ENCODE measurements around the gene PDE4D. TPM values are rescaled to one million over a fixed set of nuclear protein-coding genes. Genes with fewer than 3 reads are reported as not detected.

The PDE4D gene
- total RNA-seq, 4 donors from 2014 or later, result 14.7 to 36.3 (median 24.7) TPM

DNA sequence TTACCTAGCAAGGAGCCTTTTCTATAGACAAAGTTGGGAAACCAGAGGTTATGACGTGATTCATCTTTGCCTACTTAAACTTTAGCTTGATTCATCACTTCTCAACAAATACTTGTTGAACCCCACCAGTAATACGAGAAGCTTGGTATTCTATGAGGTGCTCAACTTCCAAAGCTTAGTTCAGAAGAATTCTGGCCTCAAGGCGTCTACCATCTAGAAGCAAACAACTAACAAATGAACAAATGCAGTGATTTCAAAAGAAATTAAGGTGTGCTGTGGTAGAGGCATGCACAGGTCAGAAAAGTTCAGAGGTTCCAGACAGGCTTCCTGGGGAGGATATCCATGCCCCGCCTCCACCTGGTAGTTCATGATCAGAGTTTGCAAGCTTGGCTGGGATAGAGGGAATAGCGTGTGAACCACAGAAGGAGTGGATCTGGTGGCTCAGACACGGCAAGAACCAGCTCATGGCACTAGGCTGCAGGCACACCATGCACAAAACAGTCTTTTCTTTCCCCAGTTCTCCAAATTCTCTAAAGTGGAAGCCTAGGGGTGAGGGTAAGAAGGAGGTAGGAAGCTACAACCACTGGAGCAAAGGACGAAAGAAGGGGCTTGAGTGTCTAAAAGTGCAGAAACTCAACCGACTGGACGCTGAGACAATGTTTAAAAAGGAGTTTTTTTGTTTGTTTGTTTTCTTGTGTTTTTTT lies 837.6 kb downstream of the PDE4D start:
- H3K27ac ChIP-seq, result no peak overlapping the region
- TF ChIP-seq CTCF (IDR thresholded peaks at IDR 0.05) (no peak), POLR2A (IDR thresholded peaks at IDR 0.05) (no peak)
- intact Hi-C loops (cut with DNase I), result loop anchor here (10.0 kb wide), 1 partner anchor 119 kb away; no protein-coding TSS in a partner anchor
- no peaks in the 10 kb centered on the region for H3K36me3 ChIP-seq
- DNase-seq, result no peak
- no peaks in the 10 kb centered on the region for H3K4me1 ChIP-seq
- no peaks in the 10 kb centered on the region for H3K9me3 ChIP-seq
- WGBS, 2 donors, result 90 to 94% methylated on average over 9 of the region's 9 CpGs
- H3K4me3 ChIP-seq (replicated peaks in 1 of 3), result no peak overlapping the region
- no peaks in the 10 kb centered on the region for H3K27me3 ChIP-seq

DNA sequence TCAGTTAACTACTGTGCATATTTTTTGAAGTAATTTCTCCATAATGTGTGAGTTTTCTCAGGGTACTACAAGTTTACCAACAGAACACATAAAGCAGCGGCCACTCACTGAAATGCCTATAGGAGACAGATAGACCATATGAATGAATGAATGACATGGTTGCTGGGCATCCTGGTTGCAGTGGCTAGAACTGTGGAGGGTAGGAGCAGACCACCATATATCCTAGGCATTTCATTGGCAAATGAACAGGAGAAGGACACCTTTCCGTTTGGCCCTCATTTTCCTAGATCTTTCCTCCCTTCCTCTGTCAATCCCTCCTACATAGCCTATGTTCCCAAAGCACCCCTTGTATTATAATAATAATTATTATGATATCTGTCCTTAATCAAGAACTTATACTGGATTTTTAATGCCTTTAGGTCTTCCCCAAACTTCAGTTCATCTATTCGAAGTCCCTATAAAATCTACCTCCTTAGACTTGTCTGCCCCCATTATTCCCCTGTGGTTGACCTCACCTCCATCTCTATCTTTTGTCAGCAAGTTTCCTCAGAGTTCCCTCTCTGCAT lies 838.5 kb downstream of the PDE4D start:
- intact Hi-C loops (cut with DNase I), result loop anchor here (10.0 kb wide), 1 partner anchor 120 kb away; no protein-coding TSS in a partner anchor
- no peak overlapping the region for H3K4me3 ChIP-seq (replicated peaks in 1 of 3)
- no peaks in the 10 kb centered on the region for H3K9me3 ChIP-seq
- no peak for DNase-seq
- no peaks in the 10 kb centered on the region for H3K27me3 ChIP-seq
- 94 to 98% methylated on average over 3 of the region's 3 CpGs for WGBS, 2 donors
- H3K27ac ChIP-seq, result no peak overlapping the region
- no peaks in the 10 kb centered on the region for H3K4me1 ChIP-seq
- no peak for TF ChIP-seq POLR2A (IDR thresholded peaks at IDR 0.05)
- TF ChIP-seq CTCF (IDR thresholded peaks at IDR 0.05), result no peak
- no peaks in the 10 kb centered on the region for H3K36me3 ChIP-seq

DNA sequence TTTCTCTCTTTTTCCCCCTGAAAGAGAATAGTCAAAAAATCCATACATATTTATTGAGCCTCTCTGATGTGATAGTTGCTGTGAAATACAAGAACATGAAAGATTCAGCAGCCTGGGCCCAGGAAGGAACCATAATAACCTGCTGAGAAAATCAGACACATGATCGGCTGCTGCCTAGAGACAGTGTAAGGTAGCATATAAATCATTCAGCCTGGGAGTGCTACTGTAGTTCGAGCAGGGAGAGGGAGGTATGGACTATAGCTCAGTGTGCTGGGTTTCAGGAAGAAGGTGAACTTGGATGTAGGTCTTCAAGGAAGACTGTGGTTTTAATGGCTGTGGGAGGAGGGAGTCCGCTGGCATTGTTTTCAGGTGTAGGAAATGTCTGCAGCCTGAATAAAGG lies 841.6 kb downstream of the PDE4D start:
- no peaks in the 10 kb centered on the region for H3K4me1 ChIP-seq
- no peaks in the 10 kb centered on the region for H3K27me3 ChIP-seq
- H3K9me3 ChIP-seq, result no peaks in the 10 kb centered on the region
- H3K27ac ChIP-seq, result no peak overlapping the region
- TF ChIP-seq CTCF (IDR thresholded peaks at IDR 0.05) (no peak), POLR2A (IDR thresholded peaks at IDR 0.05) (no peak)
- intact Hi-C loops (cut with DNase I), result loop anchor here (10.0 kb wide), 1 partner anchor 123 kb away; no protein-coding TSS in a partner anchor
- DNase-seq, result no peak
- no peaks in the 10 kb centered on the region for H3K36me3 ChIP-seq
- no peak overlapping the region for H3K4me3 ChIP-seq (replicated peaks in 1 of 3)
- WGBS, 2 donors, result 91 to 93% methylated on average over 3 of the region's 3 CpGs

DNA sequence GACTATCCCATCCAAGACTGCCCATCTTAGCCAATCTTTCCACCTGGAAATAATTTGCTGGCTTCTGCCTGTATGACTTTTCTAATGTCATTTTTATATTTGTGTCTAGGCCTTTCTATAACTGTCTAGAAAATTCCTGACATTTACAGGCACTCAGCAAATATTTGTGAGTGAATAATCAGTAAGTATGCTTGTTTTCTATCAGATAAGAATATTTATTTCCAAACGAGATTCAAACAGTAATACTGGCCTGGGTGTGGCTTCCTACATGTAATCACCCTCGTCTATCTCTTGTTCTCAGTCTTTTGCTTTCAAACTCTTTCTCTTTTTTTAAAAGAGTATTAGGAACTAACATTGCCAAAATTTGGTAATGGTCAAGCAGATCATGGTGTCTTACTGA lies 844.4 kb downstream of the PDE4D start:
- intact Hi-C loops (cut with DNase I), result no loop called here
- H3K4me3 ChIP-seq (replicated peaks in 1 of 3), result no peak overlapping the region
- no peak overlapping the region for H3K27ac ChIP-seq
- DNase-seq, result no peak
- H3K27me3 ChIP-seq, result no peaks in the 10 kb centered on the region
- H3K36me3 ChIP-seq, result no peaks in the 10 kb centered on the region
- no peaks in the 10 kb centered on the region for H3K9me3 ChIP-seq
- H3K4me1 ChIP-seq, result no peaks in the 10 kb centered on the region
- 38 to 59% methylated on average over 2 of the region's 2 CpGs for WGBS, 2 donors
- TF ChIP-seq POLR2A (IDR thresholded peaks at IDR 0.05), result no peak
- TF ChIP-seq CTCF (IDR thresholded peaks at IDR 0.05), result no peak
